Sigmoid colon (tissue), 4 donors: ENCODE data around the gene FBP2.

ENCODE experiments used
- CTCF ChIP-seq, 4 experiments: fragments of 450-650 bp in 3 of 4; fragments of 200-600 bp in 1 of 4; IDR thresholded peaks; one replicate each; pipeline ENCODE4 v1.5.1; 2016 to 2019; ENCODE audit warnings: antibody characterized with exemption in 4 of 4, mild to moderate bottlenecking in 3 of 4, moderate library complexity in 2 of 4
- EP300 ChIP-seq, 4 donors: sonication (generic); formaldehyde crosslinking; IDR thresholded peaks; one replicate each; pipeline ENCODE4 v1.6.1; 2017; ENCODE audit warnings: antibody characterized with exemption in 4 of 4
- POLR2A ChIP-seq, 2 donors: fragments of 450-650 bp; IDR thresholded peaks; one replicate each; pipeline ENCODE4 v1.6.1; 2016; ENCODE audit warnings: antibody characterized with exemption in 2 of 2, mild to moderate bottlenecking in 2 of 2, moderate library complexity in 2 of 2
- POLR2AphosphoS5 ChIP-seq, 4 donors: sonication (generic); formaldehyde crosslinking; IDR thresholded peaks; one replicate each; pipeline ENCODE4 v1.6.1; 2017; ENCODE audit warnings: antibody characterized with exemption in 4 of 4

DNA sequence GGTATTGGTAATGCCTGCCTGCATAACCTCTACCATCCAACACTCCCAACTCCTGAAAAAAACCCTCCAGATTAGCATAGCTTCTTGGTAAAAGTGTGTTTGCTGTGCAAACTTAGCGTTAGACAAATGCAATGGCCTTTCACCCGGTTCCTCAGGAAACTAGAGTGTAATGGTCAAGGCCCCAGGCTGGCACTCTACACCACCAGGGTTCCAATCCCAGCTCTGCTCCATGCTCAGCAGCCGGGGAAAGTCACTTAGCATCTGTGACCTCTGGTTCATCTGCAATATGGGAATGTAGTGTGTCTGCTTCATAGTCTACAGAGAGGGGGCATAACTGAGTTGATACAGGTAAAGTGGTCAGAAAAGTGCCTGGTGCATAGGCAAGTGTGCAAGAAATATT, 36.7 kb upstream of the FBP2 start:
- TF ChIP-seq CTCF (IDR thresholded peaks at IDR 0.05) (no peak), POLR2A (IDR thresholded peaks at IDR 0.05) (no peak), POLR2AphosphoS5 (IDR thresholded peaks at IDR 0.05) (no peak), EP300 (IDR thresholded peaks at IDR 0.05) (no peak)
